Right lobe of liver (tissue), 6 donors: ENCODE data around the gene HPCAL4. TPM values are rescaled to one million over a fixed set of nuclear protein-coding genes. Genes with fewer than 3 reads are reported as not detected.

Source experiments
- ATAC-seq, 4 donors: fragments of 200-7000 bp; cut with Tn5 transposase; one replicate each; pipeline ENCODE4 v1.9.1; 2020; ENCODE audit warnings: mild to moderate bottlenecking in 4 of 4, moderate library complexity in 4 of 4
- DNase-seq, 3 donors: peaks; one replicate each; pipeline ENCODE4 v3.0.0-alpha.2; 2020
- H3K27ac ChIP-seq, 3 donors: fragments of 200-600 bp; one replicate each; pipeline ENCODE4 v1.8.0; 2022
- H3K27me3 ChIP-seq, 2 donors: fragments of 200-600 bp; one replicate each; pipeline ENCODE4 v1.8.0; 2022
- H3K36me3 ChIP-seq, 4 donors: fragments of 200-600 bp; sonication (generic) in 1 of 4; one replicate each; pipeline versions ENCODE4 v1.5.1 to v1.8.0; 2017 to 2022; ENCODE audit warnings: control low read depth in 1 of 4
- H3K4me1 ChIP-seq, 4 donors: fragments of 200-600 bp; sonication (generic) in 1 of 4; one replicate each; pipeline versions ENCODE4 v1.5.1 to v1.8.0; 2017 to 2022; ENCODE audit warnings: control low read depth in 1 of 4
- H3K4me3 ChIP-seq, 3 donors: fragments of 200-600 bp; one replicate each; pipeline ENCODE4 v1.8.0; 2022
- H3K9me3 ChIP-seq, 4 donors: fragments of 200-600 bp; sonication (generic) in 1 of 4; one replicate each; pipeline versions ENCODE4 v1.5.1 to v1.8.0; 2017 to 2022; ENCODE audit warnings: control low read depth in 1 of 4
- CTCF ChIP-seq, 4 donors: fragments of 200-600 bp in 3 of 4; fragments of 450-650 bp in 1 of 4; IDR thresholded peaks; one replicate each; pipeline versions ENCODE4 v1.5.1 to v1.8.0; 2016 to 2022; ENCODE audit warnings: antibody characterized with exemption in 4 of 4, mild to moderate bottlenecking in 2 of 4
- POLR2A ChIP-seq: fragments of 450-650 bp; IDR thresholded peaks from one replicate; pipeline ENCODE4 v1.6.1; 2017; ENCODE audit warnings: antibody characterized with exemption, mild to moderate bottlenecking
- WGBS: methylation state at CpG from one replicate; pipeline ENCODE4 v1.1.6; 2018; ENCODE audit warnings: low coverage, low lambda C conversion rate; ENCODE audit not compliant: insufficient coverage; ENCODE audit errors: missing lambda C conversion rate; 5-methylcytosine and 5-hydroxymethylcytosine counted together
- intact Hi-C, 2 donors: fragments of 100-400 bp; cut with DNase I; formaldehyde crosslinking; loops; one replicate each; pipeline versions ENCODE4 v1.11.2 to v1.14.1; 2022
- total RNA-seq, 6 experiments: library from RNA; depleted of rRNA in 2 of 6; stranded (reverse); fragments of >200 nt in 2 of 6; fragmentation: NEBNext Ultra II Directional in 3 of 6; extraction: Animal tissue kit (Norgen Biotek cat#: 25700) in 3 of 6; gene quantifications; one replicate each; pipeline versions ENCODE4 v1.1.0 to v1.2.4, GENCODE V29; 2016 to 2023
- donor health status: DM: no; HTN: yes; CAD: no.
- donor health status: DM: no; HTN: no; CAD: no.
- donor health status: DM: no; HTN: no; CAD: no.
- donor health status: DM: no; HTN: yes; CAD: no.
- donor health status: DM: no; HTN: yes; CAD: no.

Gene HPCAL4
- total RNA-seq, 6 experiments from 2014 or later: not detected

- Histone ChIP-seq H3K36me3 (no peaks in the 10 kb centered on the region), H3K4me3 (no peak overlapping the region), H3K27me3 (peaks cover 0 to 6% of the 10 kb centered on the region in 2 donors), H3K9me3 (no peaks in the 10 kb centered on the region), H3K27ac (no peak overlapping the region), H3K4me1 (no peaks in the 10 kb centered on the region)
- ATAC-seq (no peak), DNase-seq (no peak)
- intact Hi-C loops: no loop called here
- 44% methylated on average over 6 of the region's 13 CpGs for WGBS
- TF ChIP-seq POLR2A (no peak), CTCF (IDR thresholded peaks at IDR 0.05) (no peak)
Measured at GRCh38 chr1:39684313-39684664, 6.9 kb downstream of the HPCAL4 start.

GRCh38 chr1:39683591-39684312, 7.5 kb downstream of the HPCAL4 start:
- ATAC-seq (no peak), DNase-seq (no peak)
- H3K9me3 ChIP-seq: no peaks in the 10 kb centered on the region
- no peaks in the 10 kb centered on the region for H3K4me1 ChIP-seq
- 23% methylated on average over 18 of the region's 62 CpGs for WGBS
- H3K27me3 ChIP-seq: peaks cover 0 to 6% of the 10 kb centered on the region in 2 donors
- intact Hi-C loops: no loop called here
- H3K36me3 ChIP-seq: no peaks in the 10 kb centered on the region
- TF ChIP-seq CTCF (IDR thresholded peaks at IDR 0.05) (no peak), POLR2A (no peak)
- H3K4me3 ChIP-seq: no peak overlapping the region
- no peak overlapping the region for H3K27ac ChIP-seq

GRCh38 chr1:39681999-39682398, 9.2 kb downstream of the HPCAL4 start:
- Histone ChIP-seq H3K36me3 (no peaks in the 10 kb centered on the region), H3K4me3 (no peak overlapping the region), H3K27ac (no peak overlapping the region), H3K27me3 (peaks cover 0 to 6% of the 10 kb centered on the region in 2 donors), H3K4me1 (no peaks in the 10 kb centered on the region), H3K9me3 (no peaks in the 10 kb centered on the region)
- DNase-seq (no peak), ATAC-seq (no peak)
- intact Hi-C loops: no loop called here
- TF ChIP-seq POLR2A (no peak), CTCF (IDR thresholded peaks at IDR 0.05) (no peak)
- 38% methylated on average over 1 of the region's 1 CpG for WGBS

GRCh38 chr1:39681294-39681693, 9.9 kb downstream of the HPCAL4 start:
- intact Hi-C loops: no loop called here
- TF ChIP-seq POLR2A (no peak), CTCF (IDR thresholded peaks at IDR 0.05) (no peak)
- Histone ChIP-seq H3K36me3 (no peaks in the 10 kb centered on the region), H3K27me3 (peaks cover 0 to 6% of the 10 kb centered on the region in 2 donors), H3K4me3 (no peak overlapping the region), H3K4me1 (no peaks in the 10 kb centered on the region), H3K9me3 (no peaks in the 10 kb centered on the region), H3K27ac (no peak overlapping the region)
- DNase-seq (no peak), ATAC-seq (no peak)
- WGBS: 42% methylated on average over 3 of the region's 3 CpGs
